Stimulated activated naive CD8-positive, alpha-beta T cell treated with anti-CD3 and anti-CD28 coated beads, Interleukin-15, Interleukin-2, amounts not matched to agents 100 U/mL and 50 U/mL, for 24 hours (primary cell): ENCODE data around the gene CRK.
"Not testable (repeated sequence)": the region's sequence is repeated elsewhere in the genome, so short reads cannot be mapped to it uniquely, and the experiment has no call there.

Experiments
- ATAC-seq: fragments of 150-1000 bp; cut with Tn5 transposase; one replicate; pipeline ENCODE4 v1.10.0; 2021
- DNase-seq: peaks from one replicate; pipeline ENCODE4 v3.0.0; 2021

CRK gene

DNA sequence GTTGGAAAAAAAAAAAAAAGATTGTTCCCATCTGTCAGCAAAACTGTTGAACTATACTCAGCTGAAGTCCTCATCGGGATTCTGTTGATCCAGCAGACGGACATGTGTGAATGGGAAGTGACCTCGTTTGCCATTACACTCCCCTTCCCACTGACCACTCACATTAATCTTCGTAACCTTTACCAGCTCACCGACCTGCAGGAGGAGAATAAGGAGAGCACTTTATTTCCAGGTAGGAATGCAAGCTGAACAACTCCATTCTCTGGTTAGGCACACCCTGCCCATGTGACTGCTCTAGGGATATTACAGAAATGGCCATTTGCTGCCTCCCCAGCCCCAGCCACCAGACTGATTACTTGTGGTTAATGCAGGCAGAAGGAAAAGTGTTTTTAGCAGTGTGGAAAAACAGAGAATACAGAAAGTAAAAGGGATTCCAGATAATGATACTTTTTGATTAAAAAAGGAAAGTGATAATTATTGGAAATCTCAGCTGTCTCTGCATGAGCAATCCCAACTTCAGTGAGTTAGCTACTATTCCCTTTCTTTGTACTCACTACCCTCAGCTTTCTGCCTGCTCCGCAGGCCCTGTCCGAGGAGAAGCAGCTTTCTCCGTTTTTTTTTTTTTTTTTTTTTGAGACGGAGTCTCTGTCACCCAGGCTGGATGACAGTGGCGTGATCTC lies 32.4 kb downstream of the CRK start:
- no peak for DNase-seq
- no peak for ATAC-seq

- ATAC-seq (peak; percentile 84), DNase-seq (no peak)
These were observed 33.1 kb downstream of the CRK start for GRCh38 chr17:1422885-1423284.

- ATAC-seq (no peak), DNase-seq (no peak)
These were observed 34.6 kb downstream of the CRK start for GRCh38 chr17:1421470-1421869.

GRCh38 chr17:1420981-1421380 lies 35.1 kb downstream of the CRK start:
- ATAC-seq (no peak), DNase-seq (no peak)

- ATAC-seq (no peak), DNase-seq (no peak)
These were observed 35.9 kb downstream of the CRK start for GRCh38 chr17:1420163-1420562.

DNA sequence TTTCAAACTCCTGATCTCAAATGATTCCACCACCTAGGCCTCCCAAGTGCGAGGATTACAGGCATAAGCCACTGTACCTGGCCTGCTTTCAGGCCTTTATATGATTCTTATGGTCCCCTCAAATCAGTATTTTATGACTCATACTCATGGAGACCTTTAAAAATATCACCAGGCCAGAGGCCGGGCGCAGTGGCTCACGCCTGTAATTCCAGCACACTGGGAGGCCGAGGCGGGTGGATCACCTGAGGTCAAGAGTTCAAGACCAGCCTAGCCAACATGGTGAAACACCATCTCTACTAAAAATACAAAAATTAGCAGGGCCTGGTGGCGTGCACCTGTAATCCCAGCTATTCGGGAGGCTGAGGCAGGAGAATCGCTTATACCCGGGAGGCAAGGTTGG lies 37.6 kb downstream of the CRK start:
- ATAC-seq, DNase-seq: not testable (repeated sequence)

- no peak for DNase-seq
- ATAC-seq, result no peak
These were observed 39.6 kb downstream of the CRK start for GRCh38 chr17:1416414-1416813.

GRCh38 chr17:1414634-1415033 lies 41.4 kb downstream of the CRK start:
- DNase-seq (no peak), ATAC-seq (no peak)

GRCh38 chr17:1414001-1414574 lies 41.9 kb downstream of the CRK start:
- ATAC-seq (no peak), DNase-seq (no peak)

GRCh38 chr17:1413281-1413791 lies 42.7 kb downstream of the CRK start:
- ATAC-seq (no peak), DNase-seq (no peak)

DNA sequence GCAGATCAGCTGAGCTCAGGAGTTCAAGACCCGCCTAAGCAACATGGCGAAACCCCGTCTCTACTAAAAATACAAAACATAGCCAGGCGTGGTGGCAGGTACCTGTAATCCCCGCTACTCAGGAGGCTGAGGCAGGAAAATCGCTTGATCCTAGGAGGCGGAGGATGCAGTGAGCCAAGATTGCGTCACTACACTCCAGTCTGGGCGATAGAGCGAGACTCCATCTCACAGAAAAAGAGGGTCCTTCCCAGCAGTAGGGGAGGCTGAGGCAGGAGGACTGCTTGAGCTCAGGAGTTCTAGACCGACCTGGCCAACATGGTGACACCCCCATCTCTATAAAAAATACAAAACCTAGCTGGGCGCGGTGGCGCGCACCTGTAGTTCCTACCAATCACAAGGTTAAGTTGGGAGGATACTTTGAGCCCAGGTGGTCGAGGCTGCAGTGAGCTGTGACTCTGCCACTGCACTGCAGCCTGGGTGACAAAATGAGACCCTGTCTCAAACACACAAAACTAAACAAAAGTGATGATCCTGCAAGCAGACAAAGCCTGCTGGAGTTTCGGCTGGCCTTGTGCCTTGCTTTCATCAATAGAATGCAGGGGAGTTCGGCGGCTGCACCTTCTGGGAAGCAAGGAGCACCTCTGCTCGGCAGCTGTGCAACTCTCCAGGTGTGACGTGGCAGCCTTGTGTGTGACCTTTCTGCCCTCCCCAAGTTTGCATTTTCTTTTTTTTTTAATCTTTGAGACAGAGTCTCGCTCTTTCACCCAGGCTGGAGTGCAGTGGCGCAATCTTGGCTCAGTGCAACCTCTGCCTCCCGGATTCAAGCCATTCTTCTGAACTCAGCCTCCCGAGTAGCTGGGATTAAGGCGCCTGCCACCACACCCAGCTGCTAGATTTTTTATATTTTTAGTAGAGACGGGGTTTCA lies 43.6 kb downstream of the CRK start:
- ATAC-seq, result no peak
- no peak for DNase-seq

- DNase-seq, result no peak
- ATAC-seq, result no peak
These were observed 53.8 kb downstream of the CRK start for GRCh38 chr17:1402262-1402586.

- DNase-seq, result peak; percentile 98
- peak; percentile 98 for ATAC-seq
These were observed 56.1 kb downstream of the CRK start, which contains the start of gene YWHAE for GRCh38 chr17:1399679-1400512. Gene YWHAE, minus strand, starts transcription at chr17:1400222. Its CDS starts 112 bp downstream, at chr17:1400110.

DNA sequence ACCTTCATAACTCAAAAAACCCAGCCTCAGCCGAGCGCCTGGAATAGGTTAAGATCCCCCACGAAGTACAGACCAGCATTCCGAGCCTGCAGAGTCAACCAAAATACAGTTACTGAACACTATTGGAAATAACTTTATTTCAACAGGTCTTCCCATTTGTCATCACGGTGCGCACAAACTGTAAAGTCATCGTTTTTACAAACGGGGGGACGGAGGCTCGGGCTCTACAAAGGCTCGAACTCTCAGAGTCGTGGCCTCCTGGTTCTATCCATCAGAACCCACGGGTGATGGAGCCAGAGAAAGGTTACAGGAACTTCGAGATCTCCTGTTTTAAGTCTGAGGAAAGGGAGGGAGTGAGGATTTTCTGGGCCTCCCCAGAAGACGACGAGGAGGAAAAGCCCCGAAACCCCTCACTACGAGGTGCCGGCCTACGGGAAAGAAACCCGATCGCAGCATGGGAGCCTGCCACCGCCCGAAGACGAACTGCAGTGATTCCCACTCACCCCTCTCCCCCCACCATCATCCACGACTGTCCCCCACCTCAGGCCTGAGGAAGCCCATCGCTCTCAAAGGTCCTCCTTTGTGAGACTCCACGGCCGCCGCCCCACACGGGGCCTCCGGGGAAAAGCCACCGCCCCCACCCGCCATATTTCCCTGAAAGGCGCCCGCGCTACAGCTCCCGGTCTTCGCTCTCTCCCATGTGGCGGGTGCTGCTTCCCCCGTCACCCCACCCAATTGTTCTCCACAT lies 56.9 kb downstream of the CRK start:
- ATAC-seq (peak; percentile 14), DNase-seq (peak; percentile 31)

GRCh38 chr17:1398028-1398427 lies 58.0 kb downstream of the CRK start:
- ATAC-seq (no peak), DNase-seq (no peak)

- not testable (repeated sequence) for DNase-seq, ATAC-seq
These were observed 60.0 kb downstream of the CRK start for GRCh38 chr17:1395876-1396665.

DNA sequence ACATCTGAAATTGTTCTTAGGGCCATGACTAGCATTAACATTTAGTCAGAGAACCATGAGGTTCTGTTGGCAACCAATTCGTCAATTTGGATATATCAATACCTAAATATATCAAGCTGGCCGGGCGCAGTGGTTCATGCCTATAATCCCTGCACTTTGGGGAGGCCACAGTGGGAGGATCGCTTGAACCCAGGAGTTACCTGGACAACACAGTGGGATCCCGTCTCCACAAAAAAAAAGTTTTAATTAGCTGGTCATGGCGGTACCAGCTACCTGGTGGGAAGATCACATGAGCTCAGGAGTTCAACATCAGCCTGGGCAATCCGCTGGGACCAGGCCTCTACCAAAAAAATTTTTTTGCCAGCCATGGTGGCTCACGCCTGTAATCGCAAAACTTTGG lies 64.5 kb downstream of the CRK start:
- DNase-seq, result no peak
- ATAC-seq, result no peak

DNA sequence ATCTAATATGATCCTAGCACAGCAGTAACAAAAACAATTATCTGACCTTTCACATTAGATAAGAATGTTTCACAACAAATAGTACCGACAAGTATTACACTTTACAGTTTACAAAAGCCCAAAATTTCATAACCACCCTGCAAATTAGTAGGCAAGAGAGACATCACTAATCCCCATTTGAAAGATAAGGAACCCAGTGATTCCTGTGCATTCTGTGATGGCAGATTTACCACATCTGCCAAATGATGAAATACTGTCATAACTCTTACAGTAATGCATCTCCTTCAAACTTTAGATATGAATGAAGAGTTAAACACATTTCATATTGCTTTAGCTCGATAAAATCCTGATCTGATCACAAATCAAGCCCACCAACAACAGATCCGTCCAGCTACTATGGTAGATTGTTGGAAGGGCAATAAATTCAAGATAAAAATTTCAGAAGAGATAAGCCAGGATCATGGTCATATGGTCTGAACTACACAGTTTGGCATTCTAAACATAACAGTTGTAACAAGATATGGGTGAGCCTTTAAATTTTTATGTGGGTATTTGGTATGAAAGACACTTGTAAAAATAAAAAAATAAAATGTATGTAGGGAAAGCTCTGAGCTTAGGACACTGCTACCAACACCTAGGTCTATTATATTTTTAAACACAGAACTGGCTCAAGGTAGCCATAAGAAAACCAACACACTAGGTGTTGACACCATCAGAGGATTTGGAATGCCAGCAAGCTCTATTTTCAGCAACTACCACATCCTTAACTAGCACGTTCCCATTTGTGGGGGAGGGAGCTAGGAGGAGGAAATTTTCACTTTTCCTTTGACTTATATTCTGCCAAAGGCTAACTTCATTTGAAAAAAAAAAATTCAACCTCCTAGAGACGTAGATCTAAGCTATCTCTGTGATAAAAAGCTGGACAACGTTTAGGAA lies 65.3 kb downstream of the CRK start:
- DNase-seq (no peak), ATAC-seq (no peak)
